Thyroid gland (tissue), 4 donors: ENCODE data around the gene EGR1. TPM values are rescaled to one million over a fixed set of nuclear protein-coding genes. Genes with fewer than 3 reads are reported as not detected.

Experiments
- DNase-seq, 2 donors: peaks; one replicate each; pipeline ENCODE4 v3.0.0-alpha.2; 2019
- H3K27ac ChIP-seq, 3 donors: fragments of 200-600 bp; sonication (generic); 1 replicate in 2 of 3; 2 replicates in 1 of 3; pipeline ENCODE4 v1.5.1; 2016 to 2019; ENCODE audit warnings: mild to moderate bottlenecking in 1 of 3, moderate library complexity in 1 of 3
- H3K27me3 ChIP-seq: fragments of 200-600 bp; sonication (generic); one replicate; pipeline ENCODE4 v1.5.1; 2019
- H3K36me3 ChIP-seq, 2 donors: fragments of 200-600 bp; sonication (generic); one replicate each; pipeline ENCODE4 v1.5.1; 2016 to 2019
- H3K4me1 ChIP-seq, 2 donors: fragments of 200-600 bp; sonication (generic); one replicate each; pipeline ENCODE4 v1.5.1; 2017 to 2019
- H3K4me3 ChIP-seq, 3 donors: fragments of 200-600 bp; sonication (generic); replicated peaks in 1 of 3; 1 replicate in 2 of 3; 2 replicates in 1 of 3; pipeline ENCODE4 v1.5.1; 2016; ENCODE audit warnings: mild to moderate bottlenecking in 1 of 3
- H3K9me3 ChIP-seq: fragments of 200-600 bp; sonication (generic); one replicate; pipeline ENCODE4 v1.5.1; 2017
- POLR2A ChIP-seq, 2 donors: fragments of 450-650 bp; IDR thresholded peaks; one replicate each; pipeline ENCODE4 v1.6.1; 2017; ENCODE audit warnings: antibody characterized with exemption in 2 of 2, mild to moderate bottlenecking in 2 of 2, moderate library complexity in 1 of 2
- WGBS, 2 donors: methylation state at CpG; one replicate each; pipeline ENCODE4 v1.1.5; 2017; 5-methylcytosine and 5-hydroxymethylcytosine counted together
- intact Hi-C: fragments of 100-400 bp; cut with DNase I; formaldehyde crosslinking; loops from one replicate; pipeline ENCODE4 v1.15.1; 2023
- total RNA-seq, 4 donors: library from RNA; depleted of rRNA; stranded (reverse); fragments of >200 nt; gene quantifications; one replicate each; pipeline ENCODE4 v1.2.3, GENCODE V29; 2016
- TF ChIP-seq, protein P1 (sequence below), 6 experiments: fragments of 200-600 bp in 3 of 6; fragments of 450-650 bp in 3 of 6; sonication (generic) in 3 of 6; IDR thresholded peaks; one replicate each; pipeline ENCODE4 v1.5.1; 2016 to 2019; ENCODE audit warnings: antibody characterized with exemption in 6 of 6, mild to moderate bottlenecking in 2 of 6, inconsistent platforms in 1 of 6, moderate library complexity in 1 of 6

The EGR1 gene
- total RNA-seq, 4 donors from 2014 or later = 5.1 to 72.3 (median 15.3) TPM

GRCh38 chr5:138458384-138458783 is 6.9 kb upstream of the EGR1 start:
- Histone ChIP-seq H3K9me3 (no peaks in the 10 kb centered on the region), H3K4me1 (peaks cover 4 to 17% of the 10 kb centered on the region in 2 donors), H3K36me3 (no peaks in the 10 kb centered on the region), H3K27ac (no peak overlapping the region), H3K4me3 (no peak overlapping the region), H3K27me3 (no peaks in the 10 kb centered on the region)
- TF ChIP-seq POLR2A (IDR thresholded peaks at IDR 0.05) = no peak
- TF ChIP-seq, protein P1, sequence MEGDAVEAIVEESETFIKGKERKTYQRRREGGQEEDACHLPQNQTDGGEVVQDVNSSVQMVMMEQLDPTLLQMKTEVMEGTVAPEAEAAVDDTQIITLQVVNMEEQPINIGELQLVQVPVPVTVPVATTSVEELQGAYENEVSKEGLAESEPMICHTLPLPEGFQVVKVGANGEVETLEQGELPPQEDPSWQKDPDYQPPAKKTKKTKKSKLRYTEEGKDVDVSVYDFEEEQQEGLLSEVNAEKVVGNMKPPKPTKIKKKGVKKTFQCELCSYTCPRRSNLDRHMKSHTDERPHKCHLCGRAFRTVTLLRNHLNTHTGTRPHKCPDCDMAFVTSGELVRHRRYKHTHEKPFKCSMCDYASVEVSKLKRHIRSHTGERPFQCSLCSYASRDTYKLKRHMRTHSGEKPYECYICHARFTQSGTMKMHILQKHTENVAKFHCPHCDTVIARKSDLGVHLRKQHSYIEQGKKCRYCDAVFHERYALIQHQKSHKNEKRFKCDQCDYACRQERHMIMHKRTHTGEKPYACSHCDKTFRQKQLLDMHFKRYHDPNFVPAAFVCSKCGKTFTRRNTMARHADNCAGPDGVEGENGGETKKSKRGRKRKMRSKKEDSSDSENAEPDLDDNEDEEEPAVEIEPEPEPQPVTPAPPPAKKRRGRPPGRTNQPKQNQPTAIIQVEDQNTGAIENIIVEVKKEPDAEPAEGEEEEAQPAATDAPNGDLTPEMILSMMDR (IDR thresholded peaks at IDR 0.05) = no peak
- 40 to 42% methylated on average over 6 to 11 of the region's 11 CpGs for WGBS, 2 donors
- intact Hi-C loops = no loop called here
- DNase-seq = no peak

- DNase-seq = no peak
- Histone ChIP-seq H3K27ac (no peak overlapping the region), H3K4me3 (no peak overlapping the region), H3K27me3 (no peaks in the 10 kb centered on the region), H3K4me1 (peaks cover 4 to 18% of the 10 kb centered on the region in 2 donors), H3K36me3 (no peaks in the 10 kb centered on the region), H3K9me3 (no peaks in the 10 kb centered on the region)
- TF ChIP-seq, protein P1 (IDR thresholded peaks at IDR 0.05) = no peak
- TF ChIP-seq POLR2A (IDR thresholded peaks at IDR 0.05) = no peak
- intact Hi-C loops = no loop called here
- WGBS, 2 donors = 76 to 78% methylated on average over 9 of the region's 9 CpGs
Observed at GRCh38 chr5:138458856-138459255, 6.4 kb upstream of the EGR1 start.

GRCh38 chr5:138459311-138459933 is 5.9 kb upstream of the EGR1 start:
- no peaks in the 10 kb centered on the region for H3K36me3 ChIP-seq
- no peak overlapping the region for H3K27ac ChIP-seq
- H3K4me1 ChIP-seq = peaks cover 4 to 18% of the 10 kb centered on the region in 2 donors
- TF ChIP-seq POLR2A (IDR thresholded peaks at IDR 0.05) = no peak
- TF ChIP-seq, protein P1 (IDR thresholded peaks at IDR 0.05) = no peak
- 72 to 93% methylated on average over 11 of the region's 11 CpGs for WGBS, 2 donors
- H3K9me3 ChIP-seq = no peaks in the 10 kb centered on the region
- H3K4me3 ChIP-seq = no peak overlapping the region
- H3K27me3 ChIP-seq = no peaks in the 10 kb centered on the region
- intact Hi-C loops = no loop called here
- DNase-seq = peak in 1 of 2 donors; percentile 20

DNA sequence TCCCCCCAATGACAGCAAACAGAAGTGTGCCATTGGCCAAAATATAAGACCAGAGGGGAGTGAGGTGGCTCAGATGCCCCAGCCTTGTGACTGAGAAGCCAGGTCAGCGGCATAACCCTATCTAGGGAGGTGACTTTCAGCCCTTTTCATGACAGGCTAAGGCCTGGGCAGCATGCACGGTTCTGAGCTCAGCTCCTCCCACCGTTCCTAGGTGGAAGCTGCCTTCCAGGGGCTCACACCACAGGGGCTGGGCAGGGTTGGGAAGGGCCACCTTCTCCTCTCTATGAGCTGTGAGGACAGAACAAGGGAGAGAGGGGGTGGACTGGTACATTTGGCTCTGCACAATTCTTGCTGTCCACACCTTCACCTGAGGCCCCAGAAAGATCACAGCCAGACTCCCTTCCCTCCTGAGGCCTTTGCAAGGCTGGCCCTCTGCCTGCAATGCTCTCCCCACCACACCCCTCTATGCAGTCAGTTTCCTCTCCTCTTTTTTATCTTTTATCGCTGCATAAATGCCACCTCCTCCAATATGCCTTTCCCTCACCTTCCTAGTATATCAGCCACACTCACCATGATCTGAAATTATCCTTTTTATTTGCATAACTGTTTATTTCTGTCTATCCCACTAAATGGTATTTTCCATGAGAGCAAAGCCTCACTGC is 5.1 kb upstream of the EGR1 start:
- no peaks in the 10 kb centered on the region for H3K9me3 ChIP-seq
- 84 to 86% methylated on average over 4 of the region's 4 CpGs for WGBS, 2 donors
- TF ChIP-seq, protein P1 (IDR thresholded peaks at IDR 0.05) = no peak
- no peak for TF ChIP-seq POLR2A (IDR thresholded peaks at IDR 0.05)
- H3K4me3 ChIP-seq = no peak overlapping the region
- H3K27me3 ChIP-seq = no peaks in the 10 kb centered on the region
- no peak for DNase-seq
- intact Hi-C loops = no loop called here
- H3K36me3 ChIP-seq = no peaks in the 10 kb centered on the region
- H3K4me1 ChIP-seq = peaks cover 4 to 18% of the 10 kb centered on the region in 2 donors
- H3K27ac ChIP-seq = no peak overlapping the region
